ENCODE measurements around the gene ADGRG7.

Gene ADGRG7

DNA sequence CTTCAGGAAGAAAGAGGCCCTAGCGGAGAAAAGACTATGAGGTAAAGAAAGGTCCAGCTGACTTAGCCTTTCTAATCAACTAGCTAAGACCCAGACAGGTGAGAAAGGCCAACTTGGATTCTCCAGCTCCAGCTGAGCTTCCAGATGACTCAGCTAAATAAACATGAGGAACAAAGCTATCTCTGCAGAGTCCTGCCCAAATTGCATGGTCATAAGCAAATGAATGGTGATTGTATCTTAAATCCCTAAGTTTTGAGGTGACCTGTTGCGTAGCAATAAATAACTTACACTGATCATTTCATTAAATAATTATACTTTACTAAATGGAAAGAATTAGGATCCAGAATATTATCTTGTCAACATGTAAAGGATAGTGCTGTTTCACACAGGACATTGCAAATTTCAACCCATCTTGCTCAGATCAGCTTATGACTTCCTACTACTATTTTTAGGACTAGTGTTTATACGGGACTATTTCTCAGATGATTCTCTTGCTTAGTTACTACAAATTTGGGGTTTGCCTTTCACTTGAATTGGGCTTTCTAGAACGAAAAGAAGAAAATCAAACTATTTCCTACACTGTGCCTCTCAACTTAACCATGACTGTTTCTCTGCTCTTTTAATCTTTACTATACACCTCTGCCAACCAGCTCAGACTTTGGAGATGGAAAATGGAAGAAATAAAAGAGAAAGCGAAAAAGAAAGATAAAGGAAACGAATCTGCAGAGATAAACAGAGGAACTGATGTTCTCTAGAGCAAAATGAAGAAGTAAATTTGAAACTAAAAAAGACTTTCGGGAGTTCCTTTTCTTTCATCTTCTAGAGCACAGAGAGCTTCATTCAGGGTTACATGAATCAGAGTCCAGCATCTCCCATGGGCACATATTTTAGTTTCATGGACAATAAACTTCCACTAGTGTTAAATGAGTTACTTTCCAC is 6.6 kb upstream of the ADGRG7 start:
- no peak for DNase-seq

DNA sequence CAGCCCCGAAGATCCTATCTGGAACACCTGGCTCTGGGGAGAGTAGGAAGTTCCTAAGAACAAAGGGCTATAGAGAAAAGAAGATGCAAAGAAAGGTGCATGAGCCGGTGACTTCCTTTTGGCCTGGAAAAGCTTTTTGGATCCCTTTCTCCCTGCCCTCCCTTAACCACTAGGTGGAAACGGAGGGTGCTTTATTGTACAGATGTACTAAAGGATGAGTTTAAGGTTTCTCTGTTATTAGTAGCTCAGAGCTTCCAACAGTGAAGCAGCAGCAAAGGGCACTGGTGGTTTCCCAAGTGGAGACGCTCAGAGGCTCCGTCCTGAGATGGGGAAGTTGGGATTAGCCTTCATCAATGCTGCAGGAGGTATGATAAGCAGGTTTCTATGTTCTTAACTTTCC is 5.9 kb upstream of the ADGRG7 start:
- DNase-seq, result no peak

GRCh38 chr3:100605358-100605757 is 4.0 kb upstream of the ADGRG7 start:
- no peak for DNase-seq

DNA sequence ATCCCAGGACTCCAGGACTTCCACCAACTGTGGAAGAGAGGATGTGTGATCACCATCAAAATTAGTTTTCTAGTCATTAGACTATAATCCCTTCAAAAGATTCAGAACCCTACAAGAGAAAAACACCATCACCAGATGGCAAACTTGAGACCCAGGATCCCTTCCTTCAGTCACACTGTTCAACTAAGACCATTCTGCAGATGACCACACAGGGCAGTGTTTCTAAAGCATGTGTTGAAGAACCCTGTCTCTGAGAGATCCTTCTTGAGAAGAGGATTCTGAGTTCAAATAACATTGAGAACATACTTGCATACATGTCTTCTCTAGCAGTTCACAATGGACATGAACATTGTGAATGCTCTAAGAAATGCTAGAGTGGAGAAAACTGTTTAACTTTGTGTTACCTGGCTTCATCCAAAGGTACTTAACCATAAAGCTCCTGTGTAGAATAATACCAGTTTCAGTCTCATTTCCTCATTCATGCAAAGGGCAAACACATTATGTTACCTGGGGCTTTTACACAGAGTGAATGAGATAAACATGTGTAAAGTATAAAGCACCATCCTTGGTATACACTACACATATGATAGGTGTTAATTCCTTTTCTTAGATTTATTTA is 2.4 kb upstream of the ADGRG7 start:
- no peak for DNase-seq

GRCh38 chr3:100609963-100610362 is 562 bp downstream of the ADGRG7 start:
- no peak for DNase-seq

DNA sequence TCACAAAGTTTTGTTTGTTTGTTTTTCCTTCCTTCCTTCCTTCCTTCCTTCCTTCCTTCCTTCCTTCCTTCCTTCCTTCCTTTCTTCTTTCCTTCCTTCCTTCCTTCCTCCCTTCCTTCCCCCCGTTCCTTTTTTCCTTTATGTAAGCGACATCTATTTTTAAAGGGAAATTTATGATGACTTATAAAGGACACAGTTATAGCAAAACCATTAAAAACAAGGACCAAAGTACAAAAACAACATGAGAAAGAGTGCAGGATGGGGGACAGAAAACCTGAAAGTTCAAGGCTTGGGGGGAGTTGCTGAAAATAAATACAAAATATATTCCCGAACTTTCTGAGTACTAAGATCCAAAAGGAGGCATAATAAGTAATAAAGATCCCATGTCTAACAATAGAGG is 1.8 kb downstream of the ADGRG7 start:
- no peak for DNase-seq

DNA sequence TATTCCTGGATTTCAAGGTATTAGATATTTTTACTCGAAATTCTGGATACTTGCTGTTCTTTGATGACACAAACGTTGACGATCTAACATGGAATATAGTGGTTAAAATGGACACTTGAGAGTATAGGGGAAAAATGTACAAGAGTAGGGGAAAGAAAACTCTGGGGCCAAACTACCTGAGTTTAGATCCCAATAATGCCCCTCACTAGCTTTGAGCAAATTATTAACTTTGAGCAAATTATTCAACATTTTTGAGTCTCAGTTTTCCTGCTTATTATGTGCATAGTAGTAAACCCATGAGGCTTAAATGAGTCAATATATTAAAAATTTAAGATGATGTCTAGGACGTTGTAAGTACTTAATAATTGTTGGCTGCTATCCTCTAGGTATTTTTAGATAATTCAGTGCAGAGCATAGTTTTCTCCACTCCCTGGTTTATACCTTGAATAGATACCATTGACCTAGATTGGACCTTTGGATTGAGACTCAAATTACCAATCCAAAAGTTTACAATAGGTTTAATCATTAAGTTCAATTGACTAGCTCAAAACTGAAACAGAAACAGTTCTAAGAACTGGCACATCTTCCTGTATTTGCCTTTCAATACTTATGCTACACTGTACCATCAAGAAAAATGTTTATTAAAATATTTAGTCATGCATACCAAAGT is 4.5 kb downstream of the ADGRG7 start:
- DNase-seq, result no peak

DNA sequence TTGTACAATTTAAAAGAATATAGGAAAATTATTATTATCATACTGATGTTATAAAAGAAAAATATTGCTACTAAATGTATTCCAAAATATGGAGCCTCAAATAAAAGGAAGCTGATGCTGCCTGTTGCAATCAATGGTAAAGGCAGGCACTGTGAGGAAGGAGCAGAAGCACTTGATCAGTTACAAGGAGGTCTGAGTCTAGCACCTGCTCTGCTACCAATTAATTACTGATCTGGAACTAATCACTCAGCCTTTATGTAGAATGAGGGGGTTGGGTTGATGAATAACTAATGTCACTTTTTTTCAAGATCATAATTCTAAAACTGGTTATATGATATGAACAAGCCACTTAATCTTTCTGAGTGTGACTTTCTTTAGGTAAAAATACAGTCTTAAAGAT is 5.5 kb downstream of the ADGRG7 start:
- DNase-seq, result no peak

DNA sequence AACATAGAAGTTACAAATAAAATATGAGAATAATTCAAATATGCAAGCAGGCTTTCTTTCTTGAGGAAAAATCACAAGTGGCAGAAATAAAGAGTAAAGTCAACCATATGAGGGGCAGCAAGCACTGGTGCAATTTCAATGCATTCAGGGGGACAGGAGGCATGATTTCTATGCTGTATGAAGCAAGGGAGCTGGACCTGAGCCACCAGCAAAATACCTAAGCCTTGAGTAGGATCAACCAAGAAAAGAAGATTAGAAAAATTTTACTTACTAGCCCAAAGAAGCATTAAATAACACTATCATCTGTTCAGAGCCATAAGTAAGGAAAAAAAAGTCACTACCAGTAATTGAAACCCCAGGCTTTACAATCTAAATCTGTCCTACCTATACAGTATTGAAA is 6.3 kb downstream of the ADGRG7 start:
- DNase-seq, result no peak

DNA sequence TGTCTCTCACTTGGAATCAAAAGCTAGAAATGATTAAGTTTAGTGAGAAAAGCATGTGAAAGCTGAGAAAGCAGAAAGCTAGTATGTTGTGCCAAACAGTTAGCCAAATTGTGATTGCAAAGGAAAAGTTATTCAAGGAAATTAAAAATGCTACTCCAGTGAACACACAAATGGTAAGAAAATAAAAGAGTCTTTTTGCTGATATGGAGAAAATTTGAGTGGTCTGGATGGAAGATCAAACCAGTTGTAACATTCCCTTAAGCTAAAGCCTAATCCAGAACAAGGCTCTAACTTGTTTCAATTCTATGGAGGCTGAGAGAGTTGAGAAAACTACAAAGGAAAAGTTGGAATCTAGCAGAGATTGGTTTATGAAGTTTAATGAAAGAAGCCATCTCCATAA is 11.8 kb downstream of the ADGRG7 start:
- no peak for DNase-seq

DNA sequence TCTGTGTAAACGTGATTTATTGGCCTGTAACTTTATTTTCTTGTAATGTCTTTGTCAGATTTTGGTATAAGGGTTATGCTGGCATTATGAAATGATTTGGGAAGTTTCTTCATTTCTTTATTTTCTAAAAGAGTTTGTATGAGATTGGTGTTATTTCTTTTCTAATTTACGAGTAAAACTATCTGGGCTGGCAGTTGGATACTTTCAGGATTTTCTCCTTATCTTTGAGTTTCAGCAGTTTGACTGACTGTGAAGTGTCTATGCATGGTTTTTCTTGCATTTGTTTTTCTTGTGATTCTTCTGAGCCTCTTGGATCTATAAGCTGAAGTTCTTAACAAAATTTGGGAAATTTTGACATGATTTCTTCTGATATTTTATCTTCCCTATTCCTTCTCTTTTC is 18.1 kb downstream of the ADGRG7 start:
- DNase-seq, result no peak

- no peak for DNase-seq
Measured at GRCh38 chr3:100629421-100630127, 20.2 kb downstream of the ADGRG7 start.

DNA sequence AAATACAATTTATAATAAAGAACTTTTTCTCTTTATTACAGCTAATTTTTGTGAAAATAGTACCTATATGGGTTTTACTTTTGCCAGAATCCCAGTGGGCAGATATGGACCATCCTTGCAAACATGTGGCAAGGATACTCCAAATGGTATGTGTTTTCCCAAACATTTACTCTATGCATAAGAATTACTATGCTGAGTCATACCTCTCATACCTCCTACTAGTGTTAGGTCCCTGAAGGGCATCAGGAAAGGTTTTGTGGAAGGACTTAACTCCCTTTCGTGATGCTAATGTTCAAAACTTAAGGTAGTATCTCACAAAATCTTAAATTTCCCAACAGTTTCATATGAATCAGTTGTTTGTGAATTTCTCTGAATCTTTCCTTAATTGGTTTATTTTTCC is 21.3 kb downstream of the ADGRG7 start:
- DNase-seq, result no peak

GRCh38 chr3:100631236-100631635 is 21.8 kb downstream of the ADGRG7 start:
- no peak for DNase-seq

- DNase-seq, result peak; percentile 58
Measured at GRCh38 chr3:100634493-100635272, 25.3 kb downstream of the ADGRG7 start.

DNA sequence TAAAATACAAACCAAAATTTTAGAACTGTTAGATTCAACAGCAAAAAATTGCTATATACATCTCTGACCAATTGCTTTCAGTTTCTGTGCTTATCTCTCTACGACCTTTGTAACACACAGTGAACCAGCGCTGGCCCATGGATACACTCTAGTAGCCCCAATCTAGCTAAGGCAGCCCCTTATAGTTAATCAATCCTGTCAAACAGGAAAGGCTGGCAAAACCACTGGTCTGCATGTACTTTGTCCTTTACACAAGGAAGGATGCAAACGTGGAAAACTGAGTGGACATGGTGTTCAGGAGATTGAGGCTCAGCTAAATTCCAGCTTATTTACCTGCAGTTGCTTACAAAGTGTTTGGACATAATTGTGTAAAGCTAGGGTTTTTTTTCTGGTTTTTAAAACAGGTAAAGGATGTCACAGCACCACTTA is 25.9 kb downstream of the ADGRG7 start:
- no peak for DNase-seq

DNA sequence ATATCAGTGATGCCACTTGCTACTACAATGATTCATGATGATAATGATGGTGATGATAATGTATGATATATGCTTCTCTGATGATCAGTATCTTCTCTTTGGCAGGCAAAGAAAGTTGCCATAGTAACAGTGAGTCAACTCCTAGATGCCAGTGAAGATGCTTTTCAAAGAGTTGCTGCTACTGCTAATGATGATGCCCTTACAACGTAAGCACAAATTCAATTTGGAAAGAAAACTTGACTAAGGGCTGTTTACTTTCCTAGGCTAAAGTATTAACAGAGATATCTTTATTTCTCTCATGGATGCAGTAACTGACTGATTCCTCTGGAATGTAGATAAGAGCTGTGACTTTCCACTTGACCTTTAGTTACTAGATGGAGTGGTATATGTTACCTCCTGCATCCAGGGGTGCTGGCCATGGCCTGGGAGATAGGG is 27.8 kb downstream of the ADGRG7 start:
- no peak for DNase-seq

DNA sequence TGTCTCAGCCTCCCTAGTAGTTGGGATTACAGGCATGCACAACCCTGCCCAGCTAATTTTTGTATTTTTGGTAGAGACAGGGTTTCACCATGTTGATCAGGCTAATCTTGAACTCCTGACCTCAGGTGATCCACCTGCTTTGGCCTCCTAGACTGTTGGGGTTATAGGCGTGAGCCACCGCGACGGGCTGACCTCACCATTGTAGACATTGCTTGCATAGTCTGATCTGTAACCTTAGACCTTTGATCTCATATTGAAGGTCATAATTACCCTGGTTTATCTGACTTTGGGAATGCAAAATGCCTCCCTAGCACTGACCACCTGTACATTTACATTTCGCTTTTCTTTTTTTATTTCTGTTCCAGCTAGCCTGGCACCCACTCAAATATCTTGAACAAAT is 31.2 kb downstream of the ADGRG7 start:
- DNase-seq, result no peak

DNA sequence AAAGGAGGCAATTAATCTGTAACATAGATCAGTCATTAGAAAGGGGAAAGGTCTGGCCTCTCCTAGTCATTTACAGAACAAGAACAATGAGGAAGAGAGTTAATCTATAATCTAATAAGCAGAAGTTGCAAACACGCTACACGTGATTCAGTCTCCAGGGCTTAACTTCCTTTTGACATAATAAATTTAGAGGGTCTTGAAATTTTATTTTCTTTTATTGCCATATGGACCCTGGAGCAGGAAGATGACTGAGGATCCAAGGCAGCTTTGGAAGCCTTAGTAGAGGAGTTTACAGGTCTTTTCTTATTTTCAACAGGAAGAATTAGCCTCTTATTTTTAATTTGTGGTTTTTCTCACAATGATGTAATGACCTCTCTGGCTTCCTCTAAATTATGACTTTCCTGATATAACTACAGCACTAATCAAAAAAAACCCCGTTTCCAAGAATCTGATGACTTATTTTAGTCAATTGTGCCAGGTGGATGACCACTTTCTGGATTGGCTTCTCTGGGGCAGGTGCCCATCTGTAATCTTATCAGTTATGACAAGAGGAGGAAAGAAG is 32.2 kb downstream of the ADGRG7 start:
- DNase-seq, result no peak

DNA sequence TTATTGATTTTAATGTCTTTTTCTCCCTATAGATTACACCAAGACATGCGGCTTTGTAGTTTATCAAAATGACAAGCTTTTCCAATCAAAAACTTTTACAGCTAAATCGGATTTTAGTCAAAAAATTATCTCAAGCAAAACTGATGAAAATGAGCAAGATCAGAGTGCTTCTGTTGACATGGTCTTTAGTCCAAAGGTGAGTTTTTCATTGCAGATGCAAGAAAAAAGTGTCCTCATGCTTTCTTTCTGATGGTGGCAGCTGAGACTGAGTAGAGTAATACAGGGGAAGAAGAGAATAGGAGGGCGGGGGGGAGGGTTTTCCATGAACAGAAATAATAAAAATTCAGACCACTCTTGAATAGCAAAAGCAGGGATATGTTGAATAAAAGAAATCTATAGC is 36.5 kb downstream of the ADGRG7 start:
- DNase-seq, result no peak

GRCh38 chr3:100647171-100647570 is 37.8 kb downstream of the ADGRG7 start:
- DNase-seq, result no peak

GRCh38 chr3:100647657-100648056 is 38.3 kb downstream of the ADGRG7 start:
- no peak for DNase-seq
